GM19238 (cell line): ENCODE results near the gene SPR.

Experiments used
- DNase-seq: peaks from one replicate; pipeline ENCODE4 v3.0.0; 2011; ENCODE audit warnings: low spot score; ENCODE audit not compliant: insufficient read length

The SPR gene

GRCh38 chr2:72887032-72887739 lies at the start of gene SPR:
Gene SPR, plus strand, starts transcription at chr2:72887408. Its CDS starts 25 bp downstream, at chr2:72887433.
- peak; percentile 54 for DNase-seq

DNA sequence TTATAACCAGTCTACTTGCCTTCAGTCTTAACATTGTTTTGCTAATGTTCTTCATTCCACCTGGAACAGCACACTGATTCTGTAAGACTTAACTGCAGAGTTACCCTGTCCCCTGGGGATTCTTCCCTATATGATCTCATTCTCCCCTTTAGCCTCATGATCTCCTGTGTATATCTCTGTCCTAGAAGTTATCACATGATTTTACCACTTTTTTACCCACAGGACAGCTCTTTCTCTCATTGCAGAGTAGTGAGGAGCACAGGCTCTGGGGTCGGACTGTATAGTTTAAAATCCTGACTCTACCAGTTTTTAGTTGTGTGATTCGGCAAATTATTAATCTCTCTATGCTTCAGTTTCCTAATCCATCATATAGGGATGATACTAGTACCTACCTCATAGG lies 47.1 kb upstream of the SPR start:
- DNase-seq, result no peak

- no peak for DNase-seq
These were observed 45.6 kb upstream of the SPR start for GRCh38 chr2:72841462-72842125.

GRCh38 chr2:72843301-72843700 lies 43.9 kb upstream of the SPR start:
- DNase-seq, result no peak

DNA sequence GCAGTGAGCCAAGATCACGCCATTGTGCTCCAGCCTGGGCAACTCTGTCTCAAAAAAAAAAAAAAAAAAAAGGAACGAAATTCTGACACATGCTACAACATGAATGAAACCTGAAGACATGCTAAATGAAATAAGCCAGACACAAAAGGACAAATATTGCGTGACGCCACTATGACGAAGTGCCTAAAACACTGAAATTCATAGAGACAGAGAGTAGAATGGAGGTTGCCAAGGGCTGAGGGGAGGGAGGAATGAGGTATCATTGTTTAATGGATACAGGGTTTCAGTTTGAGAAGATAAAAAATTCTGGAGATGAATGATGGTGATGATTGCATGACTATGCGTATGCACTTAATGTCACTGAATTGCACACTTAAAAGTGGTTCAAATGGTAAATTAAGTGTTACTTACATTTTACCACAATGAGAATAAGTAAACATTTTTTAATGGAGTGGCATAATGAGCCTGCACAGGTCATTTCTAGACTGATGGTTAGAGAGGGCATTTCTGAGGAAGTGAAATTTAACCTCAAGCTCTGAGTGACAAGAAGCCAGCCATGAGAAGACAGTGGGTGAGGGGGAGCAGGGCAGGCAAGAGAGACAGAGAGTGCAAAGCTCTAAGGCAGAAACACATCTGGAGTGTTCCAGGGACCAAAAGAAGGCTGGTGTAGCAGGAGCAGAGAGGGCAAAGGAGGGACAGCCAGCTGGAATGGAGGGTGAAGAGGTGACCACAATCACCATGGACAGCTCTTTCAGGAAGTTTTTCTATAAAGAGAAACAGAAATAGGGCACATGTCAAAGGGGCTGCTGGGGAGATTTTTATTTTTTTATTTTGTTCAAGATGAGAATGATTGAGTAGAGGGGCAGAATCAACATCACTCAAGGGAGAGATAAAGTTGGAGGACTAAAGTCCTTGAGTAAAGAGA lies 40.8 kb upstream of the SPR start:
- DNase-seq, result no peak

DNA sequence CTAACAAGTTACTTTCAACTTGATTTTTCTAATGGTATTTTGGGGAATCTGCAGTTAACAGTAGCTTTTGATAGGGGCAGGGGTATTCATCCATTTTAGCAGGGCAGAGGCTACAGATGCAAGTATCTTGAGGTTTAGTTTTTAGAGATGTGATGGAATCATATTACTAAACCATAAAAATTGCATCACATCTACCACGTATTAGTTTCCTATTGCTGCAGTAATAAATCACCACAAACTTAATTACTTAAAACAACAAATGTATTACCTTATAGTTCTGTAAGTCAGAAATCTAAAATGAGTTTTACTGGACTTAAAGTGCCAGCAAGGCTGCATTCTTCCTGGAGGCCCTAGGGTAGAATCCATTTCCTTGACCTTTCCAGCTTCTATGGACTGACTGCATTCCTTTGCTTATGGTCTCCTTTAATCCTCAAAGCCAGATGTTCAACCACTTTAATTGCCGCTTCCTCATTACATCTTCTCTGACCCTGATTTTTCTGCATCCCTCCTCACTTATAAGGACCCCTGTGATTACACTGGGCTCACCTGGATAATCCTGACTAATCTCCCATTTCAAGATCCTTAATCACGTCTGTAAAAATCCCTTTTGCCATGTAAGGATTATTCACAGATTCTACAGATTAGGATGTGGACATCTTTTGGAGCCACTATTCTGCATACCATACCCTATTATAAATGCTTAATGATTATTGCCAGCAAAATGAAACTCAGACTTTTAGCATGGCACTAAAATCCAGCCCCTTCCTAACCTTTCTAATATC lies 39.5 kb upstream of the SPR start:
- DNase-seq, result no peak

- DNase-seq, result no peak
These were observed 38.6 kb upstream of the SPR start for GRCh38 chr2:72848436-72849137.

GRCh38 chr2:72849138-72849462 lies 38.1 kb upstream of the SPR start:
- no peak for DNase-seq

- no peak for DNase-seq
These were observed 35.9 kb upstream of the SPR start for GRCh38 chr2:72851333-72851732.

DNA sequence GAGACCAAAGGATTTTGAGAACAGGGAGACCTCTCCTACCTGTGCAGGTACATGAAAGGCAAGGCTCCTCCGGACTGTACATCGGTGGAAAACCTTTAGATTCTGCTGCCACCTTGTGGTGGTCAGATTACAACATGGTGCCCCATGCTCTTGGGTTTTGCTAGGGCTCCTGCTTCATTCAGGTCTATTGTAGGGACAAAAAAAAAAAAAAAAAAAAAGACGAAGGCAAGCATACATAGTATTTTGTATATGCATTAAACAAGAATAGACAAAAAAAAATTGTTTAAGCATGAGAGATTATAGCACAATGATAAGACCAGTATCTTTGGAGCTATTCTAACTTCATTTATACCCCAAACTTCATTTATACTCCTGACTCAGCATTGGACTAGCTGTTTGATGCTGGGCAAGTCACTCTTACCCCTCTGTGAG lies 27.4 kb upstream of the SPR start:
- peak; percentile 26 for DNase-seq

- DNase-seq, result peak; percentile 75
These were observed 24.8 kb upstream of the SPR start for GRCh38 chr2:72862239-72862988.

DNA sequence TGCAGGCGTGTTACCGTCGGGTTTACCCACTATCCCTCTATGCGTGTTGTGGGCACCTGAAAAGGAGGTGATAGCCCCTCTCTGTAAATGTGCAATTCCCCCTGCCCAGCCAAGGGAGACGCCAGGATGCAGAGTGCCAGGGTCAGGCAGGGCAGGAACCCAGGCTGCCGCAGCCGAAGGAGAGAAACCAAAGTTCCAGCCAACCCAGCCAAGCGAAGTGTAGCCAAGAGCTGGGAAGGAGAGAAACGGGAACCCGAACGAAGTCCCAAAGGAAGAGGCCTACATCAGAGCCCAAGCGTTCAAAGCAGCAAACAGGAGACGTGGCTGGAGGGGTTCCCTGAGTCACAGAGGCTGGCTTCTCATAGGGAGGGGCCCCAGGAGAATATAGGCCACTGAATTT lies 24.2 kb upstream of the SPR start:
- DNase-seq, result no peak

DNA sequence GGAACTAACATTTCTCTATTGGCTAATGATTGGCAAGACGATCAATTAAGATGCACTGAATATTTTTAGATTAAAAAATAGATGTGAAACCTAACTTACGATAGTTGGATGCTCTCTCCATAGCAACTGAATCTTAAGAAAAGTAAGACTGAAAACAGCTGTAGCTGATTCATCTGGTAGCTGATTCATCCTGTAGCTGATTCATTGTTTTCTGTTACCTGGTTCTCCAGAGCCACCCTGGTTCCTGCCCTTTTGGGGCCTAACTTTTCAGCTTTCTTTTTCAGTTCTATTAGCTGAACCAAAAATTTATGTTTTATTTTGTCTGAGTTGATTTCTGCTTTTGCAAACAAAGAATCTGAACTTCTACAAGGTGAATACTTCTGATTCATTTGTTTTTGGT lies 22.7 kb upstream of the SPR start:
- no peak for DNase-seq

DNA sequence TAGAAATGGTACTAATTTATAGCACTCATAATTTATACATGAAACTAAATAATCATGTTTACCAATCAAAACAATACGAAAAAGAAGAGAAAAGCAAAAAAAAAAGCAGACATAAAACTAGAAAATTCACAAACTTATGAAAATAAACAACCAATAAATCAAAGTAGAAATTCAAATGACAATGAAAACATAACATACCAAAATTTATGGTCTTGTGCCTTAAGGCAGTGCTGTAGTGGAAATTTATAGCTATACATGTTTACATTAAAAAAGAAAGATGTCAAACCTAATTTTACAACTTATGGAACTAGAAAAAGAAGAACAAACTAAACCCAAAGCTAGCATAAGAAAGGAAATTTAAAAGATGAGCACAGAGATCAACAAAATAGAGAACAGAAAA lies 16.1 kb upstream of the SPR start:
- DNase-seq, result no peak

- DNase-seq, result no peak
These were observed 15.3 kb upstream of the SPR start for GRCh38 chr2:72871880-72872279.

DNA sequence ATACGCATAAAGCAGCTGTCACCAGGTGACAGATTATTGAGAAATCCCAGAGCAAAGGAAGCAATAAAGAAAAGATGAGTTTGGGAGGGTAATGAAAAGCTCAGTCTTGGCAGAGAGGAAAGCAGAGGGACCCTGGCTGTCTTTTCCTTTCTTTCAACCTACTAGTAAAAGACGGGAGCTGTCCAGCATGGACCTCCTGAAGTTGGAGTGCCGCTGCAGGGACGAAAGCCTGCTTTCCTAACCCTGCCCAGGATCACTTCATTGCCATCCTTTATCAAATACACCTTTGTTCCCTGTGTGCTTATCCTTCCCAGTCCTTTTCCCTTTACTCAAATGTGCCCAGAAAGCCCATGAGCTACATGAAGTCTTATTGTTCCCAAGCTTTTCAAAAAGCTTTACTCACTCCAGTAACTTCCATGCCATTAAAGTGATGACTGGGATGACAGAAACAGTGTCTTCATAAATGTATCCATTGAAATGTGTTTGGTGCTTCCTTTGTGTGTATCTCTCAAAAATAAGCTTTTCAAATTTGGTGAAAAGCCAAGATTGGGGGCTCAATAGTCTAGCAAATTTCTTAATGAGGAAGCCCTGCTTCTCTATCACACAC lies 3.7 kb upstream of the SPR start:
- DNase-seq, result no peak

GRCh38 chr2:72886505-72887031 lies 640 bp upstream of the SPR start:
- no peak for DNase-seq

GRCh38 chr2:72887740-72888437 lies 681 bp downstream of the SPR start:
- DNase-seq, result peak; percentile 41
